Heart left ventricle (tissue), 13 donors: Measurements from ENCODE around the gene MICAL2.

Source experiments
- CTCF ChIP-seq, 12 donors: fragments of 200-600 bp; sonication (generic) in 4 of 12; IDR thresholded peaks; one replicate each; pipeline versions ENCODE4 v1.5.0 to v1.8.0; 2018 to 2022; ENCODE audit warnings: antibody characterized with exemption in 12 of 12, mild to moderate bottlenecking in 5 of 12
- POLR2A ChIP-seq, 2 donors: fragments of 450-650 bp; IDR thresholded peaks; one replicate each; pipeline ENCODE4 v1.6.1; 2017; ENCODE audit warnings: antibody characterized with exemption in 2 of 2, mild to moderate bottlenecking in 2 of 2, moderate library complexity in 2 of 2
- donor health status: ischemic (EF 13 %, LVEDD 7.1; RV severe dilation, severe dysfunction).
- donor health status: DM: no; HTN: yes; CAD: no.
- donor health status: DM: no; HTN: no; CAD: no.
- donor health status: ischemic (EF 25% LVEDD 6.9; RV normal size, moderate dysfunction).
- donor health status: ischemic (EF 25% LVEDD 5.7; RV mildly dilated, moderate dysfunction).
- donor health status: ischemic (EF 35%, LVEDD 5.7; RV mildly dilated, moderate dysfunction).
- donor health status: nonischemic (EF 11% LVEDD 7.7; RV severe dilation, severe dysfunction).
- donor health status: DM: yes; HTN: yes; CAD: no.
- donor health status: PGD.
- donor health status: ischemic (EF 29% LVEDD 5.4; RV normal size, mild dysfunction).
- donor health status: nonischemic (EF 23%, LVEDD 6.1; RV moderate dilation, normal function).

GRCh38 chr11:12226093-12226492 is 115.7 kb downstream of the MICAL2 start:
- TF ChIP-seq POLR2A (IDR thresholded peaks at IDR 0.05) (no peak), CTCF (IDR thresholded peaks at IDR 0.05) (no peak)
